Peyer's patch (tissue), 4 donors: ENCODE measurements around the gene ADGRL3. TPM values are rescaled to one million over a fixed set of nuclear protein-coding genes. Genes with fewer than 3 reads are reported as not detected.

Source experiments
- DNase-seq, 3 donors: peaks; one replicate each; pipeline ENCODE4 v3.0.0-alpha.2; 2017 to 2019
- H3K27ac ChIP-seq, 4 donors: fragments of 200-600 bp; sonication (generic); one replicate each; pipeline ENCODE4 v1.5.1; 2016 to 2019
- H3K27me3 ChIP-seq, 2 donors: fragments of 200-600 bp; sonication (generic); one replicate each; pipeline ENCODE4 v1.5.1; 2019
- H3K36me3 ChIP-seq, 3 donors: fragments of 200-600 bp; sonication (generic); one replicate each; pipeline ENCODE4 v1.5.1; 2016 to 2019
- H3K4me1 ChIP-seq, 4 donors: fragments of 200-600 bp; sonication (generic); one replicate each; pipeline ENCODE4 v1.5.1; 2016 to 2019
- H3K4me3 ChIP-seq, 4 donors: fragments of 200-600 bp; sonication (generic); 1 replicate in 3 of 4; 2 replicates in 1 of 4; pipeline ENCODE4 v1.5.1; 2016 to 2019; ENCODE audit warnings: mild to moderate bottlenecking in 1 of 4
- H3K9me3 ChIP-seq, 4 donors: fragments of 200-600 bp; sonication (generic); one replicate each; pipeline ENCODE4 v1.5.1; 2016 to 2019; ENCODE audit warnings: mild to moderate bottlenecking in 1 of 4
- POLR2A ChIP-seq, 2 donors: fragments of 450-650 bp; IDR thresholded peaks; one replicate each; pipeline ENCODE4 v1.5.1; 2017; ENCODE audit warnings: antibody characterized with exemption in 2 of 2, mild to moderate bottlenecking in 2 of 2, moderate library complexity in 2 of 2
- total RNA-seq, 4 donors: library from RNA; depleted of rRNA; stranded (reverse); fragments of >200 nt; gene quantifications; one replicate each; pipeline ENCODE4 v1.1.0, GENCODE V29; 2016
- TF ChIP-seq, protein P1 (sequence below), 6 experiments: fragments of 450-650 bp in 4 of 6; fragments of 200-600 bp in 2 of 6; sonication (generic) in 1 of 6; IDR thresholded peaks; one replicate each; pipeline ENCODE4 v1.5.1; 2017 to 2019; ENCODE audit warnings: antibody characterized with exemption in 6 of 6, mild to moderate bottlenecking in 3 of 6, moderate library complexity in 1 of 6

ADGRL3 gene
- total RNA-seq, 4 donors from 2014 or later: 3.7 to 39.6 (median 9.1) TPM

DNA sequence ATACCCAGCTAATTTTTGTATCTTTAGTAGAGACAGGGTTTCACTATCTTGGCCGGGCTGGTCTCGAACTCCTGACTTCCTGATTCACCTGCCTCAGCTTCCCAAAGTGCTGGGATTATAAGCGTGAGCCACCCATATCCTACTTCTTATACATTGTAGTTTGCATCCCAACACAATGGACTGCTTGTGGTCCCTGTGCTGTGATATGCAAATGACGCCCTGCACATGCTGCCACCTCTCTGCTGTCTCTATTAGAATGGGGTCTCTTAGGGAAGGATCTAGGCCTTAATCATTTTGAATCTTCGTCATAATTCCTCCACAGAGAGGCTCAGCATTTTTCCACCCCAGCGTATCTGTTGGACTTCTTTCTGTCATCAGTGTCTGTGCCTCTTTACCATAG is 595.9 kb downstream of the ADGRL3 start:
- no peak overlapping the region for H3K4me3 ChIP-seq
- no peaks in the 10 kb centered on the region for H3K36me3 ChIP-seq
- no peak for DNase-seq
- no peak for TF ChIP-seq POLR2A (IDR thresholded peaks at IDR 0.05)
- TF ChIP-seq, protein P1, sequence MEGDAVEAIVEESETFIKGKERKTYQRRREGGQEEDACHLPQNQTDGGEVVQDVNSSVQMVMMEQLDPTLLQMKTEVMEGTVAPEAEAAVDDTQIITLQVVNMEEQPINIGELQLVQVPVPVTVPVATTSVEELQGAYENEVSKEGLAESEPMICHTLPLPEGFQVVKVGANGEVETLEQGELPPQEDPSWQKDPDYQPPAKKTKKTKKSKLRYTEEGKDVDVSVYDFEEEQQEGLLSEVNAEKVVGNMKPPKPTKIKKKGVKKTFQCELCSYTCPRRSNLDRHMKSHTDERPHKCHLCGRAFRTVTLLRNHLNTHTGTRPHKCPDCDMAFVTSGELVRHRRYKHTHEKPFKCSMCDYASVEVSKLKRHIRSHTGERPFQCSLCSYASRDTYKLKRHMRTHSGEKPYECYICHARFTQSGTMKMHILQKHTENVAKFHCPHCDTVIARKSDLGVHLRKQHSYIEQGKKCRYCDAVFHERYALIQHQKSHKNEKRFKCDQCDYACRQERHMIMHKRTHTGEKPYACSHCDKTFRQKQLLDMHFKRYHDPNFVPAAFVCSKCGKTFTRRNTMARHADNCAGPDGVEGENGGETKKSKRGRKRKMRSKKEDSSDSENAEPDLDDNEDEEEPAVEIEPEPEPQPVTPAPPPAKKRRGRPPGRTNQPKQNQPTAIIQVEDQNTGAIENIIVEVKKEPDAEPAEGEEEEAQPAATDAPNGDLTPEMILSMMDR (IDR thresholded peaks at IDR 0.05): no peak
- H3K27ac ChIP-seq: no peak overlapping the region
- H3K9me3 ChIP-seq: no peaks in the 10 kb centered on the region
- H3K4me1 ChIP-seq: no peaks in the 10 kb centered on the region
- no peaks in the 10 kb centered on the region for H3K27me3 ChIP-seq

DNA sequence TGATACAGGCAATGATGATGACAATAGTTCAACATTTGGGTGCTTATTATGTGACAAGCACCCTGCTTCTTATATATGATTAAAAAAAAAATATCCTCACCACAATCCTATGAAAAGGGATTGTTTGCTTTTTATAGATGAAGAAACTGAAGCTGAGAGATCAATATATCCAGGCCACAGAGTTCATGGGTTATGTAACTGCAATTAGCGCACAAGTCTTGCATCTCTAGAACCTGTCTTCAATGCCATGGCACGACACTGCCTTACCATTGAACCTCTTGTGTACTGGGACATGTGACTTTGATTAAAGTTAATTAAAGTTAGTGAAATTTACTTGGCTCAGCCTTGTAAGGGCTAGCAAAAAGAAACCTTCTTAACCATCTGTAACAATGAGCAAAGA is 599.7 kb downstream of the ADGRL3 start:
- no peak for TF ChIP-seq POLR2A (IDR thresholded peaks at IDR 0.05)
- TF ChIP-seq, protein P1 (IDR thresholded peaks at IDR 0.05): no peak
- Histone ChIP-seq H3K9me3 (no peaks in the 10 kb centered on the region), H3K4me3 (no peak overlapping the region), H3K27me3 (no peaks in the 10 kb centered on the region), H3K36me3 (no peaks in the 10 kb centered on the region), H3K4me1 (no peaks in the 10 kb centered on the region), H3K27ac (no peak overlapping the region)
- DNase-seq: no peak

DNA sequence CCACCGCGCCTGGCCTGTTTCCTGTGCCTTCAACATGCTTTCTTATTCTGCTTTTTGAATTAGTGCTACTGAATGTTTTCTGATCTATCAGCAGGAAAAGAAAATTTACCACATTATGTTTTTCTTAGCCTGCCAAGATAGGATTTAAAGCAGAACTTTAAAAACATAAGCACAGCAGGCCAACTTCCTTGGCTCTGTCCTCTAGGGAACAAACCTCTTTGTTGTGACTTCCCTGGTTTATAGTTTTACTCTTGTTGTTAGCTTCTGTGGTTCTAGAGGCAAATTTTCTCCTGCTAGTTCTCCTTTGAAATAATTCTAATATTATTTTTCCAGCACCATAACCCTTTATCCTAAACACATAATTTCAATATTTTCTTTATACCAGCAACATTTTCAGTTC is 605.1 kb downstream of the ADGRL3 start:
- Histone ChIP-seq H3K4me1 (no peaks in the 10 kb centered on the region), H3K9me3 (no peaks in the 10 kb centered on the region), H3K4me3 (no peak overlapping the region), H3K27ac (no peak overlapping the region), H3K27me3 (no peaks in the 10 kb centered on the region), H3K36me3 (no peaks in the 10 kb centered on the region)
- TF ChIP-seq, protein P1 (IDR thresholded peaks at IDR 0.05): no peak
- TF ChIP-seq POLR2A (IDR thresholded peaks at IDR 0.05): no peak
- DNase-seq: no peak

DNA sequence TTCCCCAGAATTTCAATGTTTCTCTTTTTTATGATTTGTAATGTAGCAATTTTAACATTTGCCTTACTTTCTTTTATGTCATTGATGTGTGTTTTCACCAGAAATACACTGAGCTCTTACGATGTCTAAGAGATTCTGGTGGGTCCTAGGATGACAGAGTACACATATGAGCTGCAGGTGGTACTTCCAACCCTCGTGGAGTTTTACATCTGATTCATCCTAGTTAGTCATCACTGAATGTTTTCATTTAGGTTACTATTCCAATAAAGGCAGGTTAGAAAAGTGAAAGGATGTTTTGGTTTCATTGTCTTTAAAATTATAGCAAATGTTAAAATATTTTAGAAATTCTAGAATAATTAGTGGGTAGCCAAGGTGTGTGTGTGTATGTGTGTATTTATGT is 605.9 kb downstream of the ADGRL3 start:
- H3K27me3 ChIP-seq: no peaks in the 10 kb centered on the region
- DNase-seq: no peak

DNA sequence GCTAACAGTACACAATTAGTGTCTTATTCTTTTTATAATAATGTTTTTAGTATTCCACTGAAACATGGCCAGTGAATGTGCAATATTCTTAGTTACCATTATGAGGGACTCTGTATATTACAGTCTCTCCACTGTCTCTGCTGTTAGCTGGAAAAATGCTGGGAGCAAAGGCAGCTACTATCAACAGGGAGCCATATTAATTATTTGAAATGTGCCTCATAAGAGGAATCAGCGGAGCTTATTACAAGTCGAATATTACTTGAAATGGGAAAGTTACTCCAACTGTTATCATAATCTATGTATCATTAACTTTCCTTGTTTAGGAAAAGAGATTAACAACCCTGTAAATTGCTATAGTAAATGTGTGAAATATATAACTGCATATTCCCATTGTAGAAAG is 612.0 kb downstream of the ADGRL3 start:
- H3K9me3 ChIP-seq: no peaks in the 10 kb centered on the region
- no peak for DNase-seq
- no peak for TF ChIP-seq POLR2A (IDR thresholded peaks at IDR 0.05)
- TF ChIP-seq, protein P1 (IDR thresholded peaks at IDR 0.05): no peak
- H3K27ac ChIP-seq: no peak overlapping the region
- H3K4me3 ChIP-seq: no peak overlapping the region
- H3K36me3 ChIP-seq: no peaks in the 10 kb centered on the region
- H3K4me1 ChIP-seq: no peaks in the 10 kb centered on the region
- H3K27me3 ChIP-seq: no peaks in the 10 kb centered on the region

More for the DNA sequence above, 605.9 kb downstream of the ADGRL3 start:
- no peak for TF ChIP-seq POLR2A (IDR thresholded peaks at IDR 0.05)
- TF ChIP-seq, protein P1 (IDR thresholded peaks at IDR 0.05): no peak
- Histone ChIP-seq H3K4me1 (no peaks in the 10 kb centered on the region), H3K36me3 (no peaks in the 10 kb centered on the region), H3K4me3 (no peak overlapping the region), H3K9me3 (no peaks in the 10 kb centered on the region), H3K27ac (no peak overlapping the region)

DNA sequence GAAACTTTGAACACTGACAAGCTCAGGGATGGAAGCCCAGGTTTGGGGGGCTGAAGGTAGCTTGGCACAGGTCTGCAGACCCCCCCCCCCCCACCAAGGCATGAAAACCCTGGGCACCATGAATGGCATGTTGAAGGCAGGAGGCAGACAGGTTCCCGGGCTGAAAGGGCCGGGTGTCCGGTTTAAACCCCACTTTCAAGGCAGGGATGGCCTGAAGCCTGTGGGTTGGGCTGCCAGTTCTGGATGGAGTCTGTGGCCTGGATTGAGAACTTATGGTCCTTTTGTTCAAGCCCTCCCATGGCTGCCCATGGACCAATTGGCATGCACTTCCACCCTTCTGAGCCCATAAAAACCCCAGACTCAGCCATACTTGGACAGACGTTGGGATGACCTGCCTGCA is 616.9 kb downstream of the ADGRL3 start:
- Histone ChIP-seq H3K9me3 (no peaks in the 10 kb centered on the region), H3K36me3 (no peaks in the 10 kb centered on the region), H3K27ac (no peak overlapping the region), H3K4me3 (no peak overlapping the region), H3K4me1 (no peaks in the 10 kb centered on the region), H3K27me3 (no peaks in the 10 kb centered on the region)
- no peak for DNase-seq
- TF ChIP-seq, protein P1 (IDR thresholded peaks at IDR 0.05): no peak
- no peak for TF ChIP-seq POLR2A (IDR thresholded peaks at IDR 0.05)
